ENCODE results near the gene ARSG. TPM values are rescaled to one million over a fixed set of nuclear protein-coding genes. Genes with fewer than 3 reads are reported as not detected.

The ARSG gene
- total and polyA plus RNA-seq, 2 donors (not counting 1 experiment from before 2014, with no cell fraction given): 5.5 to 18.4 TPM

DNA sequence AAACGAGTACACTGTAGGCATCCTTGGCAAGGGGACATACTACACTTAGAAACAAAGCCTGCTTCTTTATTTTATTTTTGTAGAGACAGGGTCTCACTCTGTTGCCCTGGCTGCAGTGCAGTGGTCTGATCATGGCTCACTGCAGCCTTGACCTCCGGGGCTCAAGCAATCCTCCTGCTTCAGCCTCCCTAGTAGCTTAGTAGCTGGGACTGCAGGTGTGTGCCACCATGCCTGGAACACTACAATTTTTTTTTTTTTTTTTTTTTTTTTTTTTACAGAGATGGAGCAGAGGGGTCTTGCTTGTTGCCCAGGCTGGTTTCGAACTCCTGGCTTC, 87.8 kb downstream of the ARSG start:
- H2AFZ ChIP-seq (ENCODE audit: insufficient read depth, low read depth, low read length, poor library complexity, severe bottlenecking): no peak overlapping the region
- no peak overlapping the region for H3K4me2 ChIP-seq (replicated peaks; ENCODE audit: low read depth, low read length, poor library complexity, severe bottlenecking)
- no peaks in the 10 kb centered on the region for H3K9me3 Mint-ChIP-seq (ENCODE audit: insufficient read depth)
- H3K36me3 ChIP-seq (replicated peaks in 1 of 2; ENCODE audit: control extremely low read depth in 1 of 2, control insufficient read depth in 1 of 2, extremely low read depth in 1 of 2, insufficient read depth in 2 of 2, low read length in 1 of 2): no peaks in the 10 kb centered on the region
- CTCF ChIA-PET: interaction anchor here (2.2 kb wide), 1 partner anchor 20 kb away, joined by 7 read pairs; no protein-coding TSS in a partner anchor
- no peaks in the 10 kb centered on the region for H3K4me1 ChIP-seq (ENCODE audit: control insufficient read depth in 2 of 2, insufficient read depth in 2 of 2, low read length in 2 of 2)
- no peaks in the 10 kb centered on the region for H4K20me1 ChIP-seq (ENCODE audit: control insufficient read depth, insufficient read depth, low read length, poor library complexity, severe bottlenecking)
- H3K27me3 ChIP-seq (replicated peaks in 1 of 4; ENCODE audit: control extremely low read depth in 1 of 4, control insufficient read depth in 3 of 4, insufficient read depth in 4 of 4, low read length in 3 of 4): peaks cover 0 to 2% (median 1%) of the 10 kb centered on the region in 4 experiments
- peaks cover 27% of the 10 kb centered on the region for H3K27me3 Mint-ChIP-seq
- POLR2A ChIA-PET: no interaction called here
- intact Hi-C loops (cut with micrococcal nuclease): no loop called here
- 76% methylated on average over 2 of the region's 3 CpGs for WGBS (ENCODE audit: insufficient coverage)
- H3K79me2 ChIP-seq (ENCODE audit: control insufficient read depth, insufficient read depth, low read length): no peaks in the 10 kb centered on the region
- DNase-seq (no peak), ATAC-seq (ENCODE audit: low read depth) (no peak)
- H3K4me1 Mint-ChIP-seq: peaks cover 5% of the 10 kb centered on the region
- no peak overlapping the region for H3K27ac Mint-ChIP-seq
- H3K4me3 Mint-ChIP-seq: no peak overlapping the region
- H3K4me3 ChIP-seq (ENCODE audit: control extremely low read depth in 1 of 5, extremely low read depth in 1 of 5, insufficient read depth in 1 of 5, low read depth in 2 of 5, low read length in 4 of 5): no peak overlapping the region
- H3K9ac ChIP-seq (ENCODE audit: low read length): no peak overlapping the region
- TF ChIP-seq CTCF (IDR thresholded peaks at IDR 0.05) (no peak), EZH2 (IDR thresholded peaks at IDR 0.05; ENCODE audit: borderline replicate concordance, insufficient read depth, low read depth, low read length, poor library complexity, severe bottlenecking) (no peak)
- no peak overlapping the region for H3K27ac ChIP-seq (ENCODE audit: low read length in 2 of 2)
- no peaks in the 10 kb centered on the region for H3K9me3 ChIP-seq (ENCODE audit: control extremely low read depth in 1 of 3, control insufficient read depth in 2 of 3, insufficient read depth in 1 of 3, low read length in 2 of 3)

- Histone ChIP-seq H3K9ac (ENCODE audit: low read length) (no peak overlapping the region), H3K4me1 (ENCODE audit: control insufficient read depth in 2 of 2, insufficient read depth in 2 of 2, low read length in 2 of 2) (no peaks in the 10 kb centered on the region), H3K27ac (ENCODE audit: low read length in 2 of 2) (no peak overlapping the region), H3K27me3 (replicated peaks in 1 of 4; ENCODE audit: control extremely low read depth in 1 of 4, control insufficient read depth in 3 of 4, insufficient read depth in 4 of 4, low read length in 3 of 4) (peaks cover 0 to 2% (median 1%) of the 10 kb centered on the region in 4 experiments), H3K79me2 (ENCODE audit: control insufficient read depth, insufficient read depth, low read length) (no peaks in the 10 kb centered on the region), H3K4me2 (replicated peaks; ENCODE audit: low read depth, low read length, poor library complexity, severe bottlenecking) (no peak overlapping the region), H4K20me1 (ENCODE audit: control insufficient read depth, insufficient read depth, low read length, poor library complexity, severe bottlenecking) (no peaks in the 10 kb centered on the region), H3K4me3 (ENCODE audit: control extremely low read depth in 1 of 5, extremely low read depth in 1 of 5, insufficient read depth in 1 of 5, low read depth in 2 of 5, low read length in 4 of 5) (no peak overlapping the region), H2AFZ (ENCODE audit: insufficient read depth, low read depth, low read length, poor library complexity, severe bottlenecking) (no peak overlapping the region), H3K9me3 (ENCODE audit: control extremely low read depth in 1 of 3, control insufficient read depth in 2 of 3, insufficient read depth in 1 of 3, low read length in 2 of 3) (no peaks in the 10 kb centered on the region), H3K36me3 (replicated peaks in 1 of 2; ENCODE audit: control extremely low read depth in 1 of 2, control insufficient read depth in 1 of 2, extremely low read depth in 1 of 2, insufficient read depth in 2 of 2, low read length in 1 of 2) (no peaks in the 10 kb centered on the region)
- WGBS (ENCODE audit: insufficient coverage): 93% methylated on average over 8 of the region's 11 CpGs
- H3K4me3 Mint-ChIP-seq: no peak overlapping the region
- H3K27me3 Mint-ChIP-seq: peaks cover 32% of the 10 kb centered on the region
- H3K27ac Mint-ChIP-seq: no peak overlapping the region
- peaks cover 5% of the 10 kb centered on the region for H3K4me1 Mint-ChIP-seq
- DNase-seq (no peak), ATAC-seq (ENCODE audit: low read depth) (no peak)
- intact Hi-C loops (cut with micrococcal nuclease): no loop called here
- ChIA-PET POLR2A (no interaction called here), CTCF (interaction anchor here (2.2 kb wide), 1 partner anchor 19 kb away, joined by 7 read pairs; no protein-coding TSS in a partner anchor)
- TF ChIP-seq CTCF (IDR thresholded peaks at IDR 0.05) (no peak), EZH2 (IDR thresholded peaks at IDR 0.05; ENCODE audit: borderline replicate concordance, insufficient read depth, low read depth, low read length, poor library complexity, severe bottlenecking) (no peak)
- H3K9me3 Mint-ChIP-seq (ENCODE audit: insufficient read depth): no peaks in the 10 kb centered on the region
Observed at GRCh38 chr17:68379692-68380677, 88.7 kb downstream of the ARSG start.

All from B cell (primary cell).